Mammary epithelial cell (primary cell): Measurements from ENCODE around the gene ZFHX3.

Source experiments
- CTCF ChIP-seq, 2 donors: IDR thresholded peaks in 1 of 2; conservative IDR thresholded peaks in 1 of 2; 2 replicates each; pipeline ENCODE4 v1.5.1; 2011 to 2012; ENCODE audit warnings: inconsistent platforms in 2 of 2, low read length in 2 of 2, mild to moderate bottlenecking in 2 of 2, control low read depth in 1 of 2, low read depth in 1 of 2; ENCODE audit not compliant: insufficient read depth in 1 of 2; ENCODE audit errors: extremely low read depth in 1 of 2
- EZH2 ChIP-seq: IDR thresholded peaks from 2 replicates; pipeline ENCODE4 v1.6.1; 2012; ENCODE audit warnings: low read length, inconsistent platforms, borderline replicate concordance

DNA sequence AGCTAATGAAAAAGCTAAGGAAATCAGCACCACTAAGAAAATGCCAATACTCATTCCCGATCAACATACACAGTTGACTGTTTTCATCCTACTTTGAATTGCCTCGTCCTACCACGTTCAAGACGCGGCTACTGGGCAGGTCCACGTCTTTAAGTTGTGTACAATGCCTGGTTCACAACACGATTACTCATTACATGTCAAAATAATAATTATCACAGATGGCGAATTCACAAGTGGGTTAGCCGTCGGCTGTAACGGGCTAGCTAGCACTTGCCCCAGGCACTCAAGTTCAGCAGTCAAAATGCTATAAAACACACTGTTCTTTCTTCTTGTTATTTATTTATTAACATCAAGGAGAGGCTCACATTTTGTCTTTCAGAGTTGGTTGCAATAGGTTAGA is 124.2 kb downstream of the ZFHX3 start:
- TF ChIP-seq EZH2: no peak
- TF ChIP-seq CTCF (conservative IDR thresholded peaks at IDR 0.05 in 1 of 2, IDR thresholded peaks at IDR 0.05 in 1 of 2; ENCODE audit: extremely low read depth in 1 of 2, insufficient read depth in 1 of 2, low read depth in 1 of 2, low read length in 2 of 2): no peak
